GM23248 (cell line): ENCODE data around the gene PPDPF. TPM values are rescaled to one million over a fixed set of nuclear protein-coding genes. Genes with fewer than 3 reads are reported as not detected.
"Not testable (repeated sequence)": the region's sequence is repeated elsewhere in the genome, so short reads cannot be mapped to it uniquely, and the experiment has no call there.

Experiments used
- DNase-seq: peaks from one replicate; pipeline ENCODE4 v3.0.0-alpha.2; 2015
- H2AFZ ChIP-seq: fragments of 200-600 bp; sonication (generic); 2 replicates; pipeline ENCODE4 v1.6.1; 2016; ENCODE audit warnings: antibody characterized with exemption
- H3F3A ChIP-seq: fragments of 200-600 bp; sonication (generic); 2 replicates; pipeline ENCODE4 v1.6.1; 2016; ENCODE audit warnings: mild to moderate bottlenecking, antibody characterized with exemption, mixed run types; ENCODE audit not compliant: insufficient read depth
- H3K27ac ChIP-seq: fragments of 200-600 bp; sonication (generic); 2 replicates; pipeline ENCODE4 v1.5.1; 2016; ENCODE audit warnings: mild to moderate bottlenecking
- H3K27me3 ChIP-seq: fragments of 200-600 bp; sonication (generic); replicated peaks from 2 replicates; pipeline ENCODE4 v1.6.1; 2016; ENCODE audit warnings: mild to moderate bottlenecking; ENCODE audit not compliant: insufficient read depth
- H3K36me3 ChIP-seq: fragments of 200-600 bp; sonication (generic); 2 replicates; pipeline ENCODE4 v1.6.1; 2016; ENCODE audit warnings: low read depth, mild to moderate bottlenecking
- H3K4me1 ChIP-seq: fragments of 200-600 bp; sonication (generic); 2 replicates; pipeline ENCODE4 v1.6.1; 2016; ENCODE audit warnings: mild to moderate bottlenecking; ENCODE audit not compliant: insufficient read depth
- H3K4me2 ChIP-seq: fragments of 200-600 bp; sonication (generic); one replicate; pipeline ENCODE4 v1.6.1; 2016; ENCODE audit warnings: mild to moderate bottlenecking; ENCODE audit not compliant: unreplicated experiment
- H3K4me3 ChIP-seq: fragments of 200-600 bp; sonication (generic); 2 replicates; pipeline ENCODE4 v1.5.1; 2016; ENCODE audit warnings: mild to moderate bottlenecking
- H3K79me2 ChIP-seq: fragments of 200-600 bp; sonication (generic); 2 replicates; pipeline ENCODE4 v1.6.1; 2016; ENCODE audit warnings: mild to moderate bottlenecking; ENCODE audit not compliant: insufficient read depth
- H3K9ac ChIP-seq: fragments of 200-600 bp; sonication (generic); 2 replicates; pipeline ENCODE4 v1.6.1; 2016; ENCODE audit warnings: mild to moderate bottlenecking
- H3K9me2 ChIP-seq: fragments of 200-600 bp; sonication (generic); 2 replicates; pipeline ENCODE4 v1.6.1; 2016; ENCODE audit warnings: mixed run types, mild to moderate bottlenecking, moderate library complexity; ENCODE audit not compliant: insufficient read depth
- H3K9me3 ChIP-seq: fragments of 200-600 bp; sonication (generic); one replicate; pipeline ENCODE4 v1.6.1; 2017; ENCODE audit warnings: low read depth
- H4K20me1 ChIP-seq: fragments of 200-600 bp; sonication (generic); 2 replicates; pipeline ENCODE4 v1.6.0; 2016; ENCODE audit not compliant: insufficient read depth
- EZH2 ChIP-seq: fragments of 200-600 bp; sonication (generic); IDR thresholded peaks from 2 replicates; pipeline ENCODE4 v1.6.1; 2018; ENCODE audit warnings: antibody characterized with exemption, mild to moderate bottlenecking; ENCODE audit not compliant: insufficient read depth, poor library complexity, severe bottlenecking
- EZH2phosphoT487 ChIP-seq: fragments of 200-600 bp; sonication (generic); IDR thresholded peaks from 2 replicates; pipeline ENCODE4 v1.6.1; 2018; ENCODE audit warnings: antibody characterized with exemption, moderate library complexity, mild to moderate bottlenecking, low read depth; ENCODE audit not compliant: insufficient read depth
- WGBS, 2 experiments: methylation state at CpG; one replicate each; pipeline ENCODE4 v1.1.6; 2015 to 2017; ENCODE audit warnings: low lambda C conversion rate in 2 of 2, low coverage in 1 of 2; ENCODE audit errors: missing lambda C conversion rate in 2 of 2; 5-methylcytosine and 5-hydroxymethylcytosine counted together
- in situ Hi-C: fragments of 300-500 bp; cut with MboI; formaldehyde crosslinking; loops from 2 replicates; pipeline ENCODE4 v1.15.0; 2020
- polyA plus RNA-seq: library from polyadenylated mRNA; unstranded; fragments of >200 nt; fragmentation: Nextera tagmentation; extraction: Ambion mirVana; gene quantifications from 2 replicates; pipeline ENCODE4 v1.2.1, GENCODE V29; 2016
- total RNA-seq: library from RNA; depleted of rRNA; stranded (reverse); fragments of >200 nt; shearing (Covaris generic); gene quantifications from 2 replicates; pipeline ENCODE4 v1.2.3, GENCODE V29; 2014

The PPDPF gene
- total and polyA plus RNA-seq, 2 experiments from 2014 or later: 170 to 236 TPM

GRCh38 chr20:63477944-63478343, 42.6 kb upstream of the PPDPF start:
- Histone ChIP-seq H2AFZ (no peak overlapping the region), H3K9me3 (no peaks in the 10 kb centered on the region), H3K27me3 (peaks cover 32% of the 10 kb centered on the region), H3K27ac (no peak overlapping the region), H4K20me1 (no peaks in the 10 kb centered on the region), H3K4me2 (no peak overlapping the region), H3K9ac (no peak overlapping the region), H3K79me2 (no peaks in the 10 kb centered on the region), H3K36me3 (no peaks in the 10 kb centered on the region), H3F3A (no peaks in the 10 kb centered on the region), H3K9me2 (no peaks in the 10 kb centered on the region), H3K4me3 (no peak overlapping the region), H3K4me1 (no peaks in the 10 kb centered on the region)
- DNase-seq: no peak
- 35 to 38% methylated on average over 16 to 17 of the region's 17 CpGs for WGBS, 2 experiments
- TF ChIP-seq EZH2phosphoT487: no peak
- no peak for TF ChIP-seq EZH2
- in situ Hi-C loops: no loop called here

- Histone ChIP-seq H4K20me1 (no peaks in the 10 kb centered on the region), H3K4me3 (no peak overlapping the region), H3K4me2 (no peak overlapping the region), H3K4me1 (no peaks in the 10 kb centered on the region), H3K9me3 (no peaks in the 10 kb centered on the region), H3K79me2 (no peaks in the 10 kb centered on the region), H3K27ac (no peak overlapping the region), H3K9me2 (no peaks in the 10 kb centered on the region), H3K27me3 (peaks cover 30% of the 10 kb centered on the region), H3F3A (no peaks in the 10 kb centered on the region), H3K9ac (no peak overlapping the region), H2AFZ (no peak overlapping the region), H3K36me3 (no peaks in the 10 kb centered on the region)
- TF ChIP-seq EZH2: no peak
- no peak for TF ChIP-seq EZH2phosphoT487
- WGBS, 2 experiments: 62 to 68% methylated on average over 26 to 32 of the region's 34 CpGs
- no peak for DNase-seq
- in situ Hi-C loops: no loop called here
These were observed 41.9 kb upstream of the PPDPF start for GRCh38 chr20:63478346-63479302.

- DNase-seq, H2AFZ ChIP-seq, H3K4me3 ChIP-seq, in situ Hi-C loops, H3K79me2 ChIP-seq, H3K4me1 ChIP-seq, H3K9ac ChIP-seq, H3K27ac ChIP-seq, H3K36me3 ChIP-seq, H4K20me1 ChIP-seq, H3K4me2 ChIP-seq, H3F3A ChIP-seq, H3K9me3 ChIP-seq, H3K9me2 ChIP-seq: not testable (repeated sequence)
- WGBS, 2 experiments: 50 to 56% methylated on average over 9 to 32 of the region's 32 CpGs
- peaks cover 21% of the 10 kb centered on the region for H3K27me3 ChIP-seq
These were observed 40.7 kb upstream of the PPDPF start for GRCh38 chr20:63479695-63480419.

GRCh38 chr20:63481503-63481902, 39.1 kb upstream of the PPDPF start:
- H3K9me2 ChIP-seq: no peaks in the 10 kb centered on the region
- H3F3A ChIP-seq: no peaks in the 10 kb centered on the region
- in situ Hi-C loops: no loop called here
- no peak overlapping the region for H3K4me3 ChIP-seq
- H3K79me2 ChIP-seq: no peaks in the 10 kb centered on the region
- TF ChIP-seq EZH2phosphoT487 (no peak), EZH2 (no peak)
- no peaks in the 10 kb centered on the region for H3K4me1 ChIP-seq
- H3K9ac ChIP-seq: no peak overlapping the region
- no peak overlapping the region for H3K4me2 ChIP-seq
- no peak for DNase-seq
- H2AFZ ChIP-seq: no peak overlapping the region
- no peak overlapping the region for H3K27ac ChIP-seq
- 65% methylated on average over 12 of the region's 12 CpGs for WGBS, 2 experiments
- H4K20me1 ChIP-seq: no peaks in the 10 kb centered on the region
- peaks cover 16% of the 10 kb centered on the region for H3K27me3 ChIP-seq
- H3K36me3 ChIP-seq: no peaks in the 10 kb centered on the region
- H3K9me3 ChIP-seq: no peaks in the 10 kb centered on the region
